ENCODE data around the gene ZNF462. TPM values are rescaled to one million over a fixed set of nuclear protein-coding genes. Genes with fewer than 3 reads are reported as not detected.
A peak's percentile ranks its signal among the peaks of the same experiment; 100 is the strongest.

The ZNF462 gene
- total RNA-seq, 6 experiments from 2014 or later = 0.93 to 4.0 (median 2.9) TPM

DNA sequence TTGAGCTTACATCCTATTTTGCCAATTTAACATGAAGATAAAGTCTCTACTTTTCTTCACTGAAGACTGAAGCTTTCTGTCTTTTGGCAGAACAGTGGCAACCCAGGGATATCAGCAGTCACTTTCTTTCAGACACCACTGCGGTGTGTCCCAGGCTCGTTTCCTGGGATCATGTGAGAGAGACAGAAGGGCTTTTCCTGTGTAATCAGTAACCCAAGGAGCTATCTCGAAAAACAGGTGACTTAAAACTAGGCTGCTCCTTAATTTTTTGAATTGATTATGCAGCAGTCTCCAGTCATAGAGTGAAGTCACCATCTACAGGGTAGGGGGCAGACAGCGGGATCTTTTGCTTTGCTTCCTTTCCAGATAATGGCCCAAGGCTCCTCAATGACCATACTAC is 68.5 kb downstream of the ZNF462 start:
- Histone ChIP-seq H3K27ac (no peak overlapping the region), H3K9me3 (no peaks in the 10 kb centered on the region), H3K4me3 (no peak overlapping the region), H3K4me1 (peaks cover 0 to 10% (median 0%) of the 10 kb centered on the region in 4 donors), H3K27me3 (no peaks in the 10 kb centered on the region), H3K36me3 (no peaks in the 10 kb centered on the region)
- intact Hi-C loops (cut with DNase I) = no loop called here
- WGBS (ENCODE audit: insufficient coverage, low coverage, low lambda C conversion rate, missing lambda C conversion rate) = 73% methylated on average over 4 of the region's 4 CpGs
- ATAC-seq (no peak), DNase-seq (no peak)
- no peak for TF ChIP-seq POLR2A (IDR thresholded peaks at IDR 0.05)
- TF ChIP-seq, protein P1, sequence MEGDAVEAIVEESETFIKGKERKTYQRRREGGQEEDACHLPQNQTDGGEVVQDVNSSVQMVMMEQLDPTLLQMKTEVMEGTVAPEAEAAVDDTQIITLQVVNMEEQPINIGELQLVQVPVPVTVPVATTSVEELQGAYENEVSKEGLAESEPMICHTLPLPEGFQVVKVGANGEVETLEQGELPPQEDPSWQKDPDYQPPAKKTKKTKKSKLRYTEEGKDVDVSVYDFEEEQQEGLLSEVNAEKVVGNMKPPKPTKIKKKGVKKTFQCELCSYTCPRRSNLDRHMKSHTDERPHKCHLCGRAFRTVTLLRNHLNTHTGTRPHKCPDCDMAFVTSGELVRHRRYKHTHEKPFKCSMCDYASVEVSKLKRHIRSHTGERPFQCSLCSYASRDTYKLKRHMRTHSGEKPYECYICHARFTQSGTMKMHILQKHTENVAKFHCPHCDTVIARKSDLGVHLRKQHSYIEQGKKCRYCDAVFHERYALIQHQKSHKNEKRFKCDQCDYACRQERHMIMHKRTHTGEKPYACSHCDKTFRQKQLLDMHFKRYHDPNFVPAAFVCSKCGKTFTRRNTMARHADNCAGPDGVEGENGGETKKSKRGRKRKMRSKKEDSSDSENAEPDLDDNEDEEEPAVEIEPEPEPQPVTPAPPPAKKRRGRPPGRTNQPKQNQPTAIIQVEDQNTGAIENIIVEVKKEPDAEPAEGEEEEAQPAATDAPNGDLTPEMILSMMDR (IDR thresholded peaks at IDR 0.05) = no peak

DNA sequence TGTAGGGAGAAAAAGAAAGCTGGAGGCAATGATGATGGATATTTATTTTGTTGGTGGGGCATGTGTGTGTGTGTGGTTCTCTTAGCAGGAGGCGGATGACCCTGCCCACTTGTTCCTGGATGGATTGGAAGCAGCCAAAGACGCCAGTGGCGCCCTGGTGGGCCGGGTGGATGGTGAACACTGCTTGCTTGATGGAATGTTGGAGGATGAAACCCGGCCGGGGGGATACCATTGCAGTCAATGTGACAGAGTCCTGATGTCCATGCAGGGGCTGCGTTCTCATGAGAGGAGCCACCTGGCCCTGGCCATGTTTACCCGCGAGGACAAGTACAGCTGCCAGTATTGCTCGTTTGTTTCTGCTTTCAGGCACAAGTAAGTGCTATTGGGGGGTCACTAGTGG is 69.2 kb downstream of the ZNF462 start:
- no peak for ATAC-seq
- no peak for TF ChIP-seq POLR2A (IDR thresholded peaks at IDR 0.05)
- TF ChIP-seq, protein P1 (IDR thresholded peaks at IDR 0.05) = no peak
- H3K36me3 ChIP-seq = no peaks in the 10 kb centered on the region
- no peaks in the 10 kb centered on the region for H3K9me3 ChIP-seq
- no peak overlapping the region for H3K27ac ChIP-seq
- no peaks in the 10 kb centered on the region for H3K27me3 ChIP-seq
- no peak for DNase-seq
- intact Hi-C loops (cut with DNase I) = no loop called here
- peaks cover 0 to 10% (median 0%) of the 10 kb centered on the region in 4 donors for H3K4me1 ChIP-seq
- H3K4me3 ChIP-seq = no peak overlapping the region
- WGBS (ENCODE audit: insufficient coverage, low coverage, low lambda C conversion rate, missing lambda C conversion rate) = 93% methylated on average over 9 of the region's 10 CpGs

DNA sequence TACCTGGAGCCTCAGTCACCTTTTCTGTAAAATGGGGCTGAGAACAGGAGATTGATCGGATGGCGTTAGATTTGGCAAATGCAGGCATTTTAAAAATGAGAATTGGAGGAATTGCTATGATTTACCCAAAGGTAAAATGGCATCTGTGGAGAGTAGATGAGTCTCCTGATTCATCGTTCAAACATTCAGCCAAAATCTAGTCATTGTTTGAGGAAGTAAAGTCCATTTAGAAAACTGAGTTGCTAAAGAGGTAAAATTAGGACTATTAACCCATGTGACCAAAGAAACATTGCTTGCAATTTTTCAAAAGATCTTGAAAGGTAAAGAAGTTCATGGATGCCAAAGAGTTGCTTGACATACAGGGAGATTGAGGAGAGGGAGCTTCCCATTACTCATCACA is 69.7 kb downstream of the ZNF462 start:
- Histone ChIP-seq H3K4me3 (no peak overlapping the region), H3K9me3 (no peaks in the 10 kb centered on the region), H3K36me3 (no peaks in the 10 kb centered on the region), H3K27ac (no peak overlapping the region), H3K4me1 (peaks cover 0 to 10% (median 0%) of the 10 kb centered on the region in 4 donors), H3K27me3 (no peaks in the 10 kb centered on the region)
- DNase-seq (no peak), ATAC-seq (peak; percentile 59 to 86 (median 76))
- TF ChIP-seq, protein P1 (IDR thresholded peaks at IDR 0.05) = no peak
- TF ChIP-seq POLR2A (IDR thresholded peaks at IDR 0.05) = no peak
- WGBS (ENCODE audit: insufficient coverage, low coverage, low lambda C conversion rate, missing lambda C conversion rate) = 57% methylated on average over 3 of the region's 3 CpGs
- intact Hi-C loops (cut with DNase I) = no loop called here

DNA sequence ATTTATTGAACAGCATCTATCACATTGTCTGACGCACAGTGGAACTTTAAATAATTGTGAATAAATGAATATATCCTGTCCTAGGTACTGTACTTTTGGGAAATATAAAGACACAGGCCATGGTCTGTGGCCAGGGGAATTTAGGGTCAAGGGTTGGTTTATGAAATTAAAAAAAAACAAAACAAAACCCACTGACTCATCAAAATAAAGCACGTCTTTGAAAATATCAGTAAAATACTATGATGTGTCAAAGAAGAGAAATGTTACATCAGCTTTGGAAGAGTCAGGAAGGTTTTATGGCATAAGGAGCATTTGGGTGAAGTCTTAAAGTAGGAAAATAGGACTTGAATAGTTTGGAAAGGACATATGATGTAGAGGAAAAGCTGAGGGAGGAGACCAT is 70.5 kb downstream of the ZNF462 start:
- Histone ChIP-seq H3K27me3 (no peaks in the 10 kb centered on the region), H3K4me3 (no peak overlapping the region), H3K27ac (no peak overlapping the region), H3K36me3 (no peaks in the 10 kb centered on the region), H3K9me3 (no peaks in the 10 kb centered on the region), H3K4me1 (peaks cover 0 to 10% (median 0%) of the 10 kb centered on the region in 4 donors)
- intact Hi-C loops (cut with DNase I) = no loop called here
- ATAC-seq (no peak), DNase-seq (no peak)
- TF ChIP-seq, protein P1 (IDR thresholded peaks at IDR 0.05) = no peak
- TF ChIP-seq POLR2A (IDR thresholded peaks at IDR 0.05) = no peak
- WGBS (ENCODE audit: insufficient coverage, low coverage, low lambda C conversion rate, missing lambda C conversion rate) = 63% methylated on average over 2 of the region's 2 CpGs
